ENCODE data around the gene IQSEC1. TPM values are rescaled to one million over a fixed set of nuclear protein-coding genes. Genes with fewer than 3 reads are reported as not detected.

The IQSEC1 gene
- total and polyA plus RNA-seq, 4 experiments from 2014 or later: 11.9 to 82.0 (median 62.3) TPM

DNA sequence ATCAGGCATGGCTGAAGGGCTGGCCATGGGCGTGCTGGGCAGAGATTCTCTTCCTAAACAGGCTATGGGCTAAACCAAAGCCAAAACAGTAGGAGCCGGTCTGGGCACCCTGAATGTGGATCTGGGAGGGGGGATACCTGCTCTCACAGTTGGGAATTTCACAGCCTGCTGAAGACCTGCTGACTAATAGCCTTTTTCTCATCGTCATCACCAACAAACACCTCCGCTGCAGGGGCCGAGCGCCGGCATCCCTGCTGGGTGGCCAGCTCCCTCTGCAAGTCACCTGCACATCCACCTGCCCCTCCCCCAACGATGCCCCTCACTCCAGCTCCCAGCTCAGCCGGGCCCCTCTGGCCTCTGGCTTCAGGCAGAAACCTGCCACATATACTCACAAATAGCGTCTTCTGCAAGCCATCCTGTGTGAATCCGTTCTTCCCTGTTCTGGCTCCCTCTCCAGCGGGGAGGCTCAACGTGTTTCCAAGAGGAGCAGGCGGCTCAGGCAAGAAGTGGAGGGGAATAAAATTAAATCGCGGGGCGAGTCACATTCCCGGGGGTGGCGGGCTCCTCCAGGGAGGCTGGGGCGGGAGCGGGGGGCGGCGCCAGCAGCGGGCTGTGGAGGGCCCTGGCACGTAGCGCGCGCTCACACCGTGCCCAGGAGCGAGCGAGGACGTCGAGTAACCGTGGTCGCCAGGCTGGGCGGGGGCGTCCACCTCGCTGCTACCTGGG is 466 bp downstream of the IQSEC1 start:
- H3K27ac ChIP-seq (ENCODE audit: low read depth, low read length): no peak overlapping the region
- intact Hi-C loops (cut with micrococcal nuclease): no loop called here
- DNase-seq: no peak
- H3K4me1 ChIP-seq (ENCODE audit: insufficient read depth, low read length): peaks cover 51% of the 10 kb centered on the region
- peak overlapping the region; percentile 67 to 86 (median 81) for H3K4me3 Mint-ChIP-seq
- H3K4me3 ChIP-seq (ENCODE audit: low read length in 2 of 2): peak overlapping the region in 1 of 2 donors; percentile 27
- no peaks in the 10 kb centered on the region for H3K36me3 ChIP-seq (ENCODE audit: insufficient read depth, low read length)
- H3K36me3 Mint-ChIP-seq: no peaks in the 10 kb centered on the region
- H3K27ac Mint-ChIP-seq: peak overlapping the region in 4 of 7 donors; percentile 75 to 89 (median 85)
- peaks cover 12% of the 10 kb centered on the region for H3K27me3 ChIP-seq (ENCODE audit: insufficient read depth, low read length)
- no peaks in the 10 kb centered on the region for H3K9me3 ChIP-seq (ENCODE audit: control insufficient read depth in 1 of 2, low read length in 2 of 2)
- H3K27me3 Mint-ChIP-seq: peaks cover 7 to 18% of the 10 kb centered on the region in 2 donors
- CTCF ChIA-PET (ENCODE audit: partially characterized antibody): interaction anchor here (1.2 to 3.0 kb wide), 2 partner anchors 14 to 19 kb away, joined by 3 to 9 read pairs; no protein-coding TSS in a partner anchor
- POLR2A ChIA-PET (ENCODE audit: partially characterized antibody): interaction anchor here (1.3 to 1.5 kb wide), 2 partner anchors 57 to 58 kb away, joined by 3 to 4 read pairs; no protein-coding TSS in a partner anchor
- peaks cover 24 to 43% (median 35%) of the 10 kb centered on the region in 4 donors for H3K4me1 Mint-ChIP-seq
- H3K9me3 Mint-ChIP-seq: no peaks in the 10 kb centered on the region

DNA sequence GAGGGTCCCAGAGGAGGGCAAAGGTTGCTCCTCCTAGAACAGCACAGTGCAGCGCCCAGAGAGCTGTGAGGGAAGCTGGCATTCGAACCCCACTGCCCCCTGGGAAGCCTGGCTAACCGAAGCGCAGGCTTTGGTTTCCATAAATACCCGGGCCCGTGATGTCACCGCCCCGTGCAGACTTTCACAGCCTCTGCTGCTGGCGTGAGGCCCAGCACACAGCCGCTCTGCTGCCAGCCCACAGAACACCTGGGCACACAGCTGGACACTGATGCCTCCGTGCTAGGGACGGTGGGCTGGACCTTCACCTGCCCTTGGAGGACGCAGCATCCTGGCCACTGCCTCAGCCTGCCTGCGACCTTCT is 1.0 kb downstream of the IQSEC1 start:
- no peak overlapping the region for H3K4me3 ChIP-seq (ENCODE audit: low read length in 2 of 2)
- H3K27me3 Mint-ChIP-seq: peaks cover 7 to 18% of the 10 kb centered on the region in 2 donors
- ChIA-PET CTCF (ENCODE audit: partially characterized antibody) (interaction anchor here (1.2 to 3.0 kb wide), 2 partner anchors 13 to 20 kb away, joined by 3 to 9 read pairs; no protein-coding TSS in a partner anchor), POLR2A (ENCODE audit: partially characterized antibody) (interaction anchor here (1.5 kb wide), 1 partner anchor 57 kb away, joined by 3 read pairs; no protein-coding TSS in a partner anchor)
- H3K9me3 ChIP-seq (ENCODE audit: control insufficient read depth in 1 of 2, low read length in 2 of 2): no peaks in the 10 kb centered on the region
- H3K4me3 Mint-ChIP-seq: peak overlapping the region in 4 of 8 donors; percentile 67 to 85 (median 79)
- no peak overlapping the region for H3K27ac Mint-ChIP-seq
- H3K36me3 Mint-ChIP-seq: no peaks in the 10 kb centered on the region
- intact Hi-C loops (cut with micrococcal nuclease): no loop called here
- no peaks in the 10 kb centered on the region for H3K36me3 ChIP-seq (ENCODE audit: insufficient read depth, low read length)
- DNase-seq: no peak
- H3K4me1 Mint-ChIP-seq: peaks cover 24 to 43% (median 35%) of the 10 kb centered on the region in 4 donors
- H3K27ac ChIP-seq (ENCODE audit: low read depth, low read length): no peak overlapping the region
- H3K4me1 ChIP-seq (ENCODE audit: insufficient read depth, low read length): peaks cover 51% of the 10 kb centered on the region
- H3K9me3 Mint-ChIP-seq: no peaks in the 10 kb centered on the region
- H3K27me3 ChIP-seq (ENCODE audit: insufficient read depth, low read length): peaks cover 12% of the 10 kb centered on the region

DNA sequence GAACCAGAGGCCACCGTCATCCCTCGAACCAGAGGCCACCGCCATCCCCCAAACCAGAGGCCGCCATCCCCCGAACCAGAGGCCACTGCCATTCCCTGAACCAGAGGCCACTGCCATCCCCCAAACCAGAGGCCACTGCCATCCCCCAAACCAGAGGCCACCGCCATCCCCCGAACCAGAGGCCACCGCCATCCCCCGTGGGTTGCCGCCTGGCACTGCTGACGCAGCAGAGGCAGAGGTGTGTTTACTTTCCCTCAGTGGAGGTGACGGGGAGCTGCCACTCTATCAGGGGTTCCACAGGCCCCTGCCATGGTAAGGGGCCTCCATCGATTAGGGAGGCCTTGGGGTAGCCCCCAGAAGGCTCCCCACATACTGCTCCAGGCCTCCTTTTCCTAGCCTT is 1.5 kb downstream of the IQSEC1 start:
- H3K4me3 Mint-ChIP-seq: no peak overlapping the region
- peaks cover 12% of the 10 kb centered on the region for H3K27me3 ChIP-seq (ENCODE audit: insufficient read depth, low read length)
- no peak overlapping the region for H3K27ac ChIP-seq (ENCODE audit: low read depth, low read length)
- CTCF ChIA-PET (ENCODE audit: partially characterized antibody): interaction anchor here (1.2 kb wide), 1 partner anchor 13 kb away, joined by 3 read pairs; no protein-coding TSS in a partner anchor
- H3K36me3 ChIP-seq (ENCODE audit: insufficient read depth, low read length): no peaks in the 10 kb centered on the region
- H3K9me3 ChIP-seq (ENCODE audit: control insufficient read depth in 1 of 2, low read length in 2 of 2): no peaks in the 10 kb centered on the region
- no peak for DNase-seq
- H3K4me1 ChIP-seq (ENCODE audit: insufficient read depth, low read length): peaks cover 51% of the 10 kb centered on the region
- intact Hi-C loops (cut with micrococcal nuclease): no loop called here
- H3K4me3 ChIP-seq (ENCODE audit: low read length in 2 of 2): no peak overlapping the region
- POLR2A ChIA-PET (ENCODE audit: partially characterized antibody): interaction anchor here (1.2 to 1.5 kb wide), 2 partner anchors 56 to 60 kb away, joined by 3 to 5 read pairs; no protein-coding TSS in a partner anchor
- H3K27me3 Mint-ChIP-seq: peaks cover 7 to 18% of the 10 kb centered on the region in 2 donors
- H3K4me1 Mint-ChIP-seq: peaks cover 24 to 47% (median 35%) of the 10 kb centered on the region in 4 donors
- H3K36me3 Mint-ChIP-seq: no peaks in the 10 kb centered on the region
- no peaks in the 10 kb centered on the region for H3K9me3 Mint-ChIP-seq
- H3K27ac Mint-ChIP-seq: peak overlapping the region in 1 of 7 donors; percentile 48

DNA sequence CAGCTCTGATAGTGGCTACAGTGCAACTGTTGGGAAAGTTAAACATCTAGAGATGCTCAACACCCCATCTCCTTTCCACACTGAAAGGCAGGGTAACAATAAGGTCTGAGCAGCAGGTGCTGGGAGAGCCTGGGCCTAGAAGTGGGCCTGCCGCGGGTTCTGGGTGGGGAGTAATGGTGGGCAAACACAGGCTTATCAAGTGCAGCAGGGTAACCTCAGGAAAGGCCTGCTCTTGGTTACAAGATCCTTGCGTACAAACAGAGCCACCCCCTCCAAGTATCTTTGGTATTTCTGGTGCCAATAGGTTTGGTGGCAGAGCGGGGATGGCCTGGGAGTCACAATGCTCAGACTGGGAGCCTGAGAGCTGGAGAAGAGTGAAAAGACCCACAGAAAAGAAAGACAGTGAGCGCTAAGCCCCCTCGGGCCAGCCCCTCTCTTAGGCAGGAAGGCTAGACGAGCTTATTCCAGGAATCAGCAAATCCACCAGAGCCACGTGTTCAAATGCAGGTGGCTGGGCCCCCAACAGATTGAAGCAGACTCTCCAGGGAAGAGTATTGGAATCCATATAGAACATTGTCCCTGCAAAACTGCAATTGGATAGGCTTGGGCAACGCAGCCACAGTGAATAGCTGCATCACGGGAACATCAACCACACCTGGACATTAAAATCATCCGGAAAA is 2.7 kb downstream of the IQSEC1 start:
- Mint-ChIP-seq H3K27me3 (peaks cover 7 to 13% of the 10 kb centered on the region in 2 donors), H3K4me1 (peaks cover 26 to 48% (median 36%) of the 10 kb centered on the region in 4 donors), H3K27ac (peak overlapping the region; percentile 3 to 91 (median 61)), H3K36me3 (no peaks in the 10 kb centered on the region), H3K4me3 (peak overlapping the region in 3 of 8 donors; percentile 36 to 77 (median 46)), H3K9me3 (no peaks in the 10 kb centered on the region)
- Histone ChIP-seq H3K9me3 (ENCODE audit: control insufficient read depth in 1 of 2, low read length in 2 of 2) (no peaks in the 10 kb centered on the region), H3K36me3 (ENCODE audit: insufficient read depth, low read length) (no peaks in the 10 kb centered on the region), H3K4me3 (ENCODE audit: low read length in 2 of 2) (no peak overlapping the region), H3K27ac (ENCODE audit: low read depth, low read length) (no peak overlapping the region), H3K27me3 (ENCODE audit: insufficient read depth, low read length) (peaks cover 12% of the 10 kb centered on the region), H3K4me1 (ENCODE audit: insufficient read depth, low read length) (peaks cover 51% of the 10 kb centered on the region)
- POLR2A ChIA-PET (ENCODE audit: partially characterized antibody): interaction anchor here (1.2 to 1.8 kb wide), 3 partner anchors 55 to 59 kb away, joined by 4 to 12 read pairs (median 5); no protein-coding TSS in a partner anchor
- DNase-seq: no peak
- intact Hi-C loops (cut with micrococcal nuclease): no loop called here
- CTCF ChIA-PET (ENCODE audit: partially characterized antibody): no interaction called here

DNA sequence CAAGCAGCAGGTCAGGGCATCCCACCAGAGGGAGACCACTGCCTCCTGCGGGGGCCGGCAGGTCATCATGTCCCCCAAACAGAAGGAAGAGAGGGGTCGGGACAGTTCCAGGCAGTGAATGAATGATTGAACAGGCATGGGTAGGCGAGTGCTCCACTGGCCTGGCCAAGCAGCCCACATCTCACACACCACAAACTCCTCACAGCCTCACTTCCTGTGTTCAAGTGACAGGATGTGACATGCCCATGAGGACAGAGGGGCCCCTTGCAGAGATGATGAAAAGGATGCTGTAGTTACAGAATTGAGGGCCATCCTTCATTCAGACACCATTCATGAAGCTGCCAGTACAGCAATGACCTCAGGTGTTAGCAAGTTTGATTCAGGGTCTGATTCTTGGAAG is 3.7 kb downstream of the IQSEC1 start:
- Histone ChIP-seq H3K27ac (ENCODE audit: low read depth, low read length) (no peak overlapping the region), H3K4me1 (ENCODE audit: insufficient read depth, low read length) (peaks cover 51% of the 10 kb centered on the region), H3K36me3 (ENCODE audit: insufficient read depth, low read length) (no peaks in the 10 kb centered on the region), H3K27me3 (ENCODE audit: insufficient read depth, low read length) (peaks cover 10% of the 10 kb centered on the region), H3K9me3 (ENCODE audit: control insufficient read depth in 1 of 2, low read length in 2 of 2) (no peaks in the 10 kb centered on the region), H3K4me3 (ENCODE audit: low read length in 2 of 2) (peak overlapping the region in 1 of 2 donors; percentile 37)
- H3K27ac Mint-ChIP-seq: peak overlapping the region; percentile 72 to 91 (median 86)
- ChIA-PET CTCF (ENCODE audit: partially characterized antibody) (no interaction called here), POLR2A (ENCODE audit: partially characterized antibody) (interaction anchor here (0.6 to 1.8 kb wide), 3 partner anchors 54 to 126 kb away, joined by 3 to 12 read pairs (median 4); no protein-coding TSS in a partner anchor)
- H3K27me3 Mint-ChIP-seq: peaks cover 7 to 11% of the 10 kb centered on the region in 2 donors
- intact Hi-C loops (cut with micrococcal nuclease): loop anchor here (2.0 kb wide), 1 partner anchor 59 kb away; no protein-coding TSS in a partner anchor
- H3K4me1 Mint-ChIP-seq: peaks cover 26 to 46% (median 37%) of the 10 kb centered on the region in 4 donors
- no peaks in the 10 kb centered on the region for H3K36me3 Mint-ChIP-seq
- no peaks in the 10 kb centered on the region for H3K9me3 Mint-ChIP-seq
- peak overlapping the region in 7 of 8 donors; percentile 36 to 79 (median 69) for H3K4me3 Mint-ChIP-seq
- DNase-seq: peak; percentile 51 to 63 (median 56)

DNA sequence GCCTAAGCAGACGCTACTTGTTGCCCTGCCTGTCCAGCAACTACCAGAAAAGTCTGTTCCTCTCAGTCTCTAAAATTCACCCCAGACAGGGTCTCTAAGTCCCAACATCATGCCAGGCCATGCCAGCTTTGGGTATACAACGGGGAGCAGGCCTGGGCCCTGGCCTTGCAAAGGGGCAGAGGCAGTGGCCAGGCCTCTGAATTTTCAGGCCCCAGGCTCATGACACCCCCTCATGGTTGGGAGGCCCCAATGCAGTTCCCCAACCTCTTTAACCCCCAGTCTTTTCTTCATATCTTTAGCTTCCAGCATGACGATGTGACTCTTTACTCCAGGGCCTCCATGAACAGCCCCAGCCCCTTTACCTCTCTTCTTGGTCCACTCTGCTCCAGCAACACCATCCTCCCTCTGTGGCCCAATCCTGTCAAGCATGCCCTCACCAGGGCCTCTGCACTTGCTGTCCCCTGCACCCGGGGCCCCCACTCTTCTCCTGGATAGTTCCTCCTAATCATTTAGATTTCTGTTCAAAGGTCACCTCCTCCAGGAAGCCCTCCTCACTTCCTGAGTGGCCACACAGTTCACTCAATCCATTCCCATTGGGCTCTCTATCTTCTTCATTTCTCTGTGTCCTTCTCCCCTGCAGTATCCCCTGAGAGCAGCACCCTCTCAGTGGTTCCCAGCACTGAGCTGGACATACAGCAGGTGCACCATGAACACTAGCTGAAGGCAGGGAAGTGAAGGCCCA is 4.8 kb downstream of the IQSEC1 start:
- Histone ChIP-seq H3K27me3 (ENCODE audit: insufficient read depth, low read length) (no peaks in the 10 kb centered on the region), H3K4me1 (ENCODE audit: insufficient read depth, low read length) (peaks cover 43% of the 10 kb centered on the region), H3K4me3 (ENCODE audit: low read length in 2 of 2) (no peak overlapping the region), H3K36me3 (ENCODE audit: insufficient read depth, low read length) (no peaks in the 10 kb centered on the region), H3K9me3 (ENCODE audit: control insufficient read depth in 1 of 2, low read length in 2 of 2) (no peaks in the 10 kb centered on the region), H3K27ac (ENCODE audit: low read depth, low read length) (no peak overlapping the region)
- Mint-ChIP-seq H3K4me3 (no peak overlapping the region), H3K27ac (peak overlapping the region in 5 of 7 donors; percentile 72 to 87 (median 86)), H3K27me3 (peaks cover 2% of the 10 kb centered on the region in 2 donors), H3K36me3 (no peaks in the 10 kb centered on the region), H3K4me1 (peaks cover 24 to 36% (median 32%) of the 10 kb centered on the region in 4 donors), H3K9me3 (no peaks in the 10 kb centered on the region)
- POLR2A ChIA-PET (ENCODE audit: partially characterized antibody): no interaction called here
- no peak for DNase-seq
- intact Hi-C loops (cut with micrococcal nuclease): loop anchor here (2.0 kb wide), 1 partner anchor 58 kb away; no protein-coding TSS in a partner anchor
- CTCF ChIA-PET (ENCODE audit: partially characterized antibody): interaction anchor here (0.7 kb wide), 1 partner anchor 24 kb away, joined by 3 read pairs; no protein-coding TSS in a partner anchor

All from CD4-positive, alpha-beta memory T cell (primary cell).